Right lobe of liver (tissue), 6 donors: ENCODE data around the gene ALCAM. TPM values are rescaled to one million over a fixed set of nuclear protein-coding genes. Genes with fewer than 3 reads are reported as not detected.

Experiments used
- ATAC-seq, 4 donors: fragments of 200-7000 bp; cut with Tn5 transposase; one replicate each; pipeline ENCODE4 v1.9.1; 2020; ENCODE audit warnings: mild to moderate bottlenecking in 4 of 4, moderate library complexity in 4 of 4
- DNase-seq, 3 donors: peaks; one replicate each; pipeline ENCODE4 v3.0.0-alpha.2; 2020
- H3K27ac ChIP-seq, 3 donors: fragments of 200-600 bp; one replicate each; pipeline ENCODE4 v1.8.0; 2022
- H3K27me3 ChIP-seq, 2 donors: fragments of 200-600 bp; one replicate each; pipeline ENCODE4 v1.8.0; 2022
- H3K36me3 ChIP-seq, 4 donors: fragments of 200-600 bp; sonication (generic) in 1 of 4; one replicate each; pipeline versions ENCODE4 v1.5.1 to v1.8.0; 2017 to 2022; ENCODE audit warnings: control low read depth in 1 of 4
- H3K4me1 ChIP-seq, 4 donors: fragments of 200-600 bp; sonication (generic) in 1 of 4; one replicate each; pipeline versions ENCODE4 v1.5.1 to v1.8.0; 2017 to 2022; ENCODE audit warnings: control low read depth in 1 of 4
- H3K4me3 ChIP-seq, 3 donors: fragments of 200-600 bp; one replicate each; pipeline ENCODE4 v1.8.0; 2022
- H3K9me3 ChIP-seq, 4 donors: fragments of 200-600 bp; sonication (generic) in 1 of 4; one replicate each; pipeline versions ENCODE4 v1.5.1 to v1.8.0; 2017 to 2022; ENCODE audit warnings: control low read depth in 1 of 4
- POLR2A ChIP-seq: fragments of 450-650 bp; IDR thresholded peaks from one replicate; pipeline ENCODE4 v1.6.1; 2017; ENCODE audit warnings: antibody characterized with exemption, mild to moderate bottlenecking
- WGBS: methylation state at CpG from one replicate; pipeline ENCODE4 v1.1.6; 2018; ENCODE audit warnings: low coverage, low lambda C conversion rate; ENCODE audit not compliant: insufficient coverage; ENCODE audit errors: missing lambda C conversion rate; 5-methylcytosine and 5-hydroxymethylcytosine counted together
- intact Hi-C, 2 donors: fragments of 100-400 bp; cut with DNase I; formaldehyde crosslinking; loops; one replicate each; pipeline versions ENCODE4 v1.11.2 to v1.14.1; 2022
- total RNA-seq, 6 experiments: library from RNA; depleted of rRNA in 2 of 6; stranded (reverse); fragments of >200 nt in 2 of 6; fragmentation: NEBNext Ultra II Directional in 3 of 6; extraction: Animal tissue kit (Norgen Biotek cat#: 25700) in 3 of 6; gene quantifications; one replicate each; pipeline versions ENCODE4 v1.1.0 to v1.2.4, GENCODE V29; 2016 to 2023
- TF ChIP-seq, protein P1 (sequence below), 4 donors: fragments of 200-600 bp in 3 of 4; fragments of 450-650 bp in 1 of 4; IDR thresholded peaks; one replicate each; pipeline versions ENCODE4 v1.5.1 to v1.8.0; 2016 to 2022; ENCODE audit warnings: antibody characterized with exemption in 4 of 4, mild to moderate bottlenecking in 2 of 4
- donor health status: DM: no; HTN: yes; CAD: no.
- donor health status: DM: no; HTN: no; CAD: no.
- donor health status: DM: no; HTN: no; CAD: no.
- donor health status: DM: no; HTN: yes; CAD: no.
- donor health status: DM: no; HTN: yes; CAD: no.

Gene ALCAM
- total RNA-seq, 6 experiments from 2014 or later = 21.9 to 43.4 (median 34.5) TPM

DNA sequence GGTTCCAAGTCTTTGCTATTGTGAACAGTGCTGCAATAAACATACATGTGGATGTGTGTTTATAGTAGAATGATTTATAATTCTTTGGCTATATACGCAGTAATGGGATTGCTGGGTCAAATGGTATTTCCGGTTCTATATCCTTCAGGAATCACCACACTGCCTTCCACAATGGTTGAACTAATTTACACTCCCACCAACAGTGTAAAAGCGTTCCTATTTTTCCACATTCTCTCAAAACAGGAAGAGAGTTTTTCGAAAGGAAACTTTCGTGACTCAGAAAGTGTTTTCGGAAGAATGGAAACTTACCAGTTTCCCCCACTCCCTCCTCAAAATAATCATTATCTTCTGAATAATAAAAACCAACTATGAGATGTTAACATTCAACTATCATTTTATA is 205.8 kb downstream of the ALCAM start:
- ATAC-seq = no peak
- Histone ChIP-seq H3K9me3 (no peaks in the 10 kb centered on the region), H3K27ac (no peak overlapping the region), H3K27me3 (no peaks in the 10 kb centered on the region), H3K36me3 (no peaks in the 10 kb centered on the region), H3K4me3 (no peak overlapping the region), H3K4me1 (no peaks in the 10 kb centered on the region)
- no peak for TF ChIP-seq POLR2A
- TF ChIP-seq, protein P1, sequence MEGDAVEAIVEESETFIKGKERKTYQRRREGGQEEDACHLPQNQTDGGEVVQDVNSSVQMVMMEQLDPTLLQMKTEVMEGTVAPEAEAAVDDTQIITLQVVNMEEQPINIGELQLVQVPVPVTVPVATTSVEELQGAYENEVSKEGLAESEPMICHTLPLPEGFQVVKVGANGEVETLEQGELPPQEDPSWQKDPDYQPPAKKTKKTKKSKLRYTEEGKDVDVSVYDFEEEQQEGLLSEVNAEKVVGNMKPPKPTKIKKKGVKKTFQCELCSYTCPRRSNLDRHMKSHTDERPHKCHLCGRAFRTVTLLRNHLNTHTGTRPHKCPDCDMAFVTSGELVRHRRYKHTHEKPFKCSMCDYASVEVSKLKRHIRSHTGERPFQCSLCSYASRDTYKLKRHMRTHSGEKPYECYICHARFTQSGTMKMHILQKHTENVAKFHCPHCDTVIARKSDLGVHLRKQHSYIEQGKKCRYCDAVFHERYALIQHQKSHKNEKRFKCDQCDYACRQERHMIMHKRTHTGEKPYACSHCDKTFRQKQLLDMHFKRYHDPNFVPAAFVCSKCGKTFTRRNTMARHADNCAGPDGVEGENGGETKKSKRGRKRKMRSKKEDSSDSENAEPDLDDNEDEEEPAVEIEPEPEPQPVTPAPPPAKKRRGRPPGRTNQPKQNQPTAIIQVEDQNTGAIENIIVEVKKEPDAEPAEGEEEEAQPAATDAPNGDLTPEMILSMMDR (IDR thresholded peaks at IDR 0.05) = no peak
- 89% methylated on average over 5 of the region's 6 CpGs for WGBS
- intact Hi-C loops = no loop called here
- DNase-seq = no peak

DNA sequence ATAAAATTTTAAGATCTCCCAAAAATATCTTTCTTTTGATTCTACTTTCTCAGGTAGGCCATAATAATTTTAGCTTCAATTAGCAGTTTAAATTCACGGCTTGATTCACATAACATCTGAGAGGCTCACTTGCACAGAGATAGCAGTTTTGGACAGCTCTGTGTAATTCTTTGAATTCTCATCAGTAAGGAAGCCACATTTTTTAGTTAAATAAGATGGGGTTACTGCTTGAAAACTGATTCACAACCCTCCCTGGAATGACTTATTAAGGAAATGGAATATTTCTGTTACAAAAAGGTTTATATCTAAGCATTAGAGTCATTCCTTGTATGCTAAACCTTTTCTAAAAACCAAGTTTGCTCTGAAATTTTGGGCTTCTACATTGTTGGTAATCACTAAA is 212.7 kb downstream of the ALCAM start:
- no peak overlapping the region for H3K4me3 ChIP-seq
- no peaks in the 10 kb centered on the region for H3K36me3 ChIP-seq
- no peak for TF ChIP-seq POLR2A
- H3K27ac ChIP-seq = no peak overlapping the region
- no peaks in the 10 kb centered on the region for H3K4me1 ChIP-seq
- no peak for DNase-seq
- no peaks in the 10 kb centered on the region for H3K9me3 ChIP-seq
- WGBS = 89% methylated on average over 1 of the region's 1 CpG
- no peak for ATAC-seq
- H3K27me3 ChIP-seq = no peaks in the 10 kb centered on the region
- intact Hi-C loops = no loop called here

- Histone ChIP-seq H3K27me3 (no peaks in the 10 kb centered on the region), H3K4me3 (no peak overlapping the region), H3K36me3 (no peaks in the 10 kb centered on the region), H3K27ac (no peak overlapping the region), H3K4me1 (no peaks in the 10 kb centered on the region), H3K9me3 (no peaks in the 10 kb centered on the region)
- TF ChIP-seq, protein P1 (IDR thresholded peaks at IDR 0.05) = no peak
- TF ChIP-seq POLR2A = no peak
- ATAC-seq (no peak), DNase-seq (no peak)
- 71% methylated on average over 7 of the region's 7 CpGs for WGBS
- intact Hi-C loops = no loop called here
These were observed 213.7 kb downstream of the ALCAM start for GRCh38 chr3:105580296-105580965.

GRCh38 chr3:105582015-105582414 is 215.3 kb downstream of the ALCAM start:
- no peak for DNase-seq
- H3K4me1 ChIP-seq = no peaks in the 10 kb centered on the region
- ATAC-seq = no peak
- H3K27ac ChIP-seq = no peak overlapping the region
- WGBS = 86% methylated on average over 6 of the region's 6 CpGs
- H3K9me3 ChIP-seq = no peaks in the 10 kb centered on the region
- no peaks in the 10 kb centered on the region for H3K27me3 ChIP-seq
- intact Hi-C loops = no loop called here
- no peaks in the 10 kb centered on the region for H3K36me3 ChIP-seq
- no peak overlapping the region for H3K4me3 ChIP-seq
- TF ChIP-seq, protein P1 (IDR thresholded peaks at IDR 0.05) = no peak
- no peak for TF ChIP-seq POLR2A

GRCh38 chr3:105584003-105584790 is 217.5 kb downstream of the ALCAM start:
- TF ChIP-seq, protein P1 (IDR thresholded peaks at IDR 0.05) = no peak
- no peak for TF ChIP-seq POLR2A
- Histone ChIP-seq H3K4me3 (no peak overlapping the region), H3K4me1 (no peaks in the 10 kb centered on the region), H3K9me3 (no peaks in the 10 kb centered on the region), H3K36me3 (no peaks in the 10 kb centered on the region), H3K27ac (no peak overlapping the region), H3K27me3 (no peaks in the 10 kb centered on the region)
- DNase-seq (no peak), ATAC-seq (no peak)
- 81% methylated on average over 2 of the region's 3 CpGs for whole genome bisulfite sequencing
- intact Hi-C loops = no loop called here
